ENCODE results near the gene FAM47E. TPM values are rescaled to one million over a fixed set of nuclear protein-coding genes. Genes with fewer than 3 reads are reported as not detected.

FAM47E gene
- total and polyA plus RNA-seq, 2 of the 13 experiments (the other 11 are each of a cell fraction or from before 2014, with no cell fraction given) = 0.33 to 0.66 TPM

DNA sequence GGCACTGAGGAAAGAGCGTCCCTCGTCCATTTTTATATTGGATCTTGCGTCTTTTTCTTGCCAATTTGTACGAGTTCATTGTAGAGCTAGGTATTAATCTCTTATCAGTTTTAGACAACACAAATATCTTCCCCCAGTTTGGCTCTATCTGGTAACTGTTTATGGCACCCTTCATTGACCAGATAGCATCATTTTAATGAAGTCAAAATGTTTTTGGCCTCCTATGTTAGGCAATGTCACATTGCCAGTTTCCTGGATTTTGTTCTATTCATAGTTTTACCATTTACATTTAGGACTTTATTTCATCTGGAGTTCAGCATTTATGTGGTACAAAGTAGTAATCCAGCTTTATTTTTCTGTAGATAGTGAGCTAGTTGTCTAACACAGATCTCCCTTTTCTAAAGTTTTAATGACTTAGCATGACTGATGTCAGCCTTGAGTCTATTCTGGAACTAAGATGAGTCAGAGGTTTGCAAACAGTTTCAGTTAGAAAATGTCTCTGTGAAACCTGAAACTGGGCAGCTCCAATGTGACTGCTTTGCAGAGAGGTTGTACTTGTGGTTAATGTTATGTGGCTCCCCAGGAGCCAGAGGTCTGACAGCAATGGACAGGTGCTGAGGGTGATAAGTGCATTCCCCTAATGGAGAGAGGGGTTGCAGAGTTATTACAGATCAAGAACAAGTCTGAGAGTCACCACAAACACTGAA lies 49.7 kb downstream of the FAM47E start (continued):
- no peak for TF ChIP-seq SOX6 (IDR thresholded peaks at IDR 0.05)
- TF ChIP-seq SOX6 (CRISPR knock-in tag; IDR thresholded peaks at IDR 0.05) = 0 out of 2 replicates have a peak, but pooled peaks have one; percentile 24
- TF ChIP-seq CC2D1A (CRISPR knock-in tag; IDR thresholded peaks at IDR 0.05) = no peak
- no peak for TF ChIP-seq ZNF589 (CRISPR knock-in tag; conservative IDR thresholded peaks at IDR 0.05)
- TF ChIP-seq ATF6 (CRISPR knock-in tag; conservative IDR thresholded peaks at IDR 0.05) = no peak
- no peak for TF ChIP-seq CEBPG (CRISPR knock-in tag; IDR thresholded peaks at IDR 0.05)
- no peak for TF ChIP-seq SMC3 (IDR thresholded peaks at IDR 0.05; ENCODE audit: low read length)
- TF ChIP-seq MXI1 (IDR thresholded peaks at IDR 0.05; ENCODE audit: borderline replicate concordance, low read depth, low read length) = peak; percentile 11; the same call in 1 of the 3 replicates
- peak; percentile 79; the same call in 1 of the 2 replicates for TF ChIP-seq FOSL1 (CRISPR knock-in tag; IDR thresholded peaks at IDR 0.05; ENCODE audit: borderline replicate concordance)
- no peak for TF ChIP-seq BHLHE40 (IDR thresholded peaks at IDR 0.05; ENCODE audit: low read length)
- TF ChIP-seq MIER2 (CRISPR knock-in tag; IDR thresholded peaks at IDR 0.05) = peak; percentile 41; the same call in 1 of the 2 replicates
- TF ChIP-seq SAP130 (CRISPR knock-in tag; IDR thresholded peaks at IDR 0.05; ENCODE audit: low read depth) = peak; percentile 77
- TF ChIP-seq ESRRA (CRISPR knock-in tag; IDR thresholded peaks at IDR 0.05; ENCODE audit: low read depth) = no peak
- TF ChIP-seq WIZ (CRISPR knock-in tag; IDR thresholded peaks at IDR 0.05) = no peak
- TF ChIP-seq SMARCE1 (IDR thresholded peaks at IDR 0.05; ENCODE audit: borderline replicate concordance) = no peak
- TF ChIP-seq KAT8 (CRISPR knock-in tag; IDR thresholded peaks at IDR 0.05) = peak; percentile 60; the same call in 1 of the 2 replicates
- TF ChIP-seq ZNF652 (CRISPR knock-in tag; IDR thresholded peaks at IDR 0.05; ENCODE audit: borderline replicate concordance, low read depth) = peak; percentile 9; the same call in 1 of the 2 replicates
- 0 out of 4 replicates have a peak, but pooled peaks of 1 of the 2 experiments have one; percentile 16 for TF ChIP-seq MAFK (conservative IDR thresholded peaks at IDR 0.05 in 1 of 2, IDR thresholded peaks at IDR 0.05 in 1 of 2; ENCODE audit: low read length in 2 of 2)
- peak; percentile 41; the same call in 1 of the 2 replicates for TF ChIP-seq ZNF331 (CRISPR knock-in tag; IDR thresholded peaks at IDR 0.05)
- TF ChIP-seq TEAD3 (CRISPR knock-in tag; optimal IDR thresholded peaks at IDR 0.05; ENCODE audit: borderline replicate concordance) = peak; percentile 22
- TF ChIP-seq ZNF225 (CRISPR knock-in tag; IDR thresholded peaks at IDR 0.05) = no peak
- TF ChIP-seq THAP11 (CRISPR knock-in tag; IDR thresholded peaks at IDR 0.05) = 0 out of 2 replicates have a peak, but pooled peaks have one; percentile 37
- 0 out of 2 replicates have a peak, but pooled peaks have one; percentile 42 for TF ChIP-seq JUND (CRISPR knock-in tag; IDR thresholded peaks at IDR 0.05)
